Neural crest cell (in vitro differentiated cells): ENCODE results near the gene RGL1. TPM values are rescaled to one million over a fixed set of nuclear protein-coding genes. Genes with fewer than 3 reads are reported as not detected.
A peak's percentile ranks its signal among the peaks of the same experiment; 100 is the strongest.

Experiments used
- DNase-seq: peaks from one replicate; pipeline ENCODE4 v3.0.0; 2021; ENCODE audit warnings: low read depth, mixed read lengths, low spot score
- H3K27ac Mint-ChIP-seq: one replicate; pipeline ENCODE4 v1.8.0; 2021; ENCODE audit warnings: mild to moderate bottlenecking, mixed read lengths; ENCODE audit not compliant: unreplicated experiment
- H3K27me3 Mint-ChIP-seq: 2 replicates; pipeline ENCODE4 v1.8.0; 2021; ENCODE audit warnings: low read depth, mild to moderate bottlenecking, mixed read lengths
- H3K36me3 Mint-ChIP-seq: 2 replicates; pipeline ENCODE4 v1.8.0; 2021; ENCODE audit warnings: low read depth, mild to moderate bottlenecking, mixed read lengths
- H3K4me1 Mint-ChIP-seq: 2 replicates; pipeline ENCODE4 v1.8.0; 2021; ENCODE audit warnings: mixed read lengths
- H3K4me3 Mint-ChIP-seq: one replicate; pipeline ENCODE4 v1.8.0; 2021; ENCODE audit warnings: mild to moderate bottlenecking, mixed read lengths
- H3K9me3 Mint-ChIP-seq: 2 replicates; pipeline ENCODE4 v1.8.0; 2021; ENCODE audit warnings: mixed read lengths
- CTCF ChIP-seq: fragments of 200-600 bp; sonication (generic); conservative IDR thresholded peaks from 2 replicates; pipeline ENCODE4 v1.5.0; 2021; ENCODE audit warnings: antibody characterized with exemption, mild to moderate bottlenecking
- total RNA-seq: library from RNA; stranded (reverse); gene quantifications from 2 replicates; pipeline ENCODE4 v1.2.1, GENCODE V29; 2021

RGL1 gene
- total RNA-seq, 1 donor from 2014 or later: 13.6 TPM

- Mint-ChIP-seq H3K27ac (peak overlapping the region; percentile 23), H3K36me3 (no peaks in the 10 kb centered on the region), H3K27me3 (no peaks in the 10 kb centered on the region), H3K4me3 (no peak overlapping the region), H3K9me3 (no peaks in the 10 kb centered on the region), H3K4me1 (peaks cover 32% of the 10 kb centered on the region)
- no peak for DNase-seq
- no peak for TF ChIP-seq CTCF
These were observed 12.8 kb downstream of the RGL1 start for GRCh38 chr1:183817576-183818288.

- Mint-ChIP-seq H3K27ac (no peak overlapping the region), H3K36me3 (no peaks in the 10 kb centered on the region), H3K9me3 (no peaks in the 10 kb centered on the region), H3K4me3 (no peak overlapping the region), H3K4me1 (peaks cover 19% of the 10 kb centered on the region), H3K27me3 (no peaks in the 10 kb centered on the region)
- no peak for DNase-seq
- TF ChIP-seq CTCF: no peak
These were observed 14.1 kb downstream of the RGL1 start for GRCh38 chr1:183819059-183819458.

GRCh38 chr1:183821309-183821888, 16.5 kb downstream of the RGL1 start:
- no peaks in the 10 kb centered on the region for H3K27me3 Mint-ChIP-seq
- TF ChIP-seq CTCF: no peak
- no peaks in the 10 kb centered on the region for H3K36me3 Mint-ChIP-seq
- peaks cover 28% of the 10 kb centered on the region for H3K4me1 Mint-ChIP-seq
- H3K4me3 Mint-ChIP-seq: no peak overlapping the region
- no peaks in the 10 kb centered on the region for H3K9me3 Mint-ChIP-seq
- no peak overlapping the region for H3K27ac Mint-ChIP-seq
- no peak for DNase-seq

GRCh38 chr1:183821889-183822611, 17.1 kb downstream of the RGL1 start:
- Mint-ChIP-seq H3K27ac (no peak overlapping the region), H3K36me3 (no peaks in the 10 kb centered on the region), H3K27me3 (no peaks in the 10 kb centered on the region), H3K9me3 (no peaks in the 10 kb centered on the region), H3K4me3 (no peak overlapping the region), H3K4me1 (peaks cover 24% of the 10 kb centered on the region)
- no peak for TF ChIP-seq CTCF
- DNase-seq: no peak

GRCh38 chr1:183824291-183824690, 19.4 kb downstream of the RGL1 start:
- Mint-ChIP-seq H3K27me3 (no peaks in the 10 kb centered on the region), H3K36me3 (peaks cover 4% of the 10 kb centered on the region), H3K27ac (no peak overlapping the region), H3K9me3 (no peaks in the 10 kb centered on the region), H3K4me3 (no peak overlapping the region), H3K4me1 (peaks cover 24% of the 10 kb centered on the region)
- DNase-seq: no peak
- TF ChIP-seq CTCF: no peak
